HepG2 (cell line): Measurements from ENCODE around the gene FTHL17. TPM values are rescaled to one million over a fixed set of nuclear protein-coding genes. Genes with fewer than 3 reads are reported as not detected.

Source experiments
- ATAC-seq: fragments of 200-7000 bp; cut with Tn5 transposase; 3 replicates; pipeline ENCODE4 v1.9.1; 2020; ENCODE audit warnings: mild to moderate bottlenecking, moderate library complexity
- BruUV-seq: library from RNA; stranded (reverse); fragments of 400-500 nt; replicated peaks from 2 replicates; lab custom pipeline; 2021; lab: Mats Ljungman, UMichigan
- CTCF ChIA-PET: fragments of 300-600 bp; formaldehyde crosslinking; extraction: SDS; loops from one replicate; lab custom pipeline; 2021; ENCODE audit warnings: low total read pairs, inconsistent platforms, low intra/inter-chr PET ratio; lab: Yijun Ruan, JAX
- POLR2A ChIA-PET: fragments of 350-600 bp; sonication (Branson Sonifier 250); formaldehyde crosslinking; loops from one replicate; lab custom pipeline; 2020; ENCODE audit warnings: antibody characterized with exemption, inconsistent platforms; lab: Yijun Ruan, JAX
- DNase-seq: peaks from one replicate; pipeline ENCODE4 v3.0.0-alpha.2; 2015; ENCODE audit warnings: low spot score
- FAIRE-seq: peaks from 3 replicates; lab custom pipeline; 2011; peaks lifted over from hg19 to GRCh38; lab: Jason Lieb, UNC
- H2AFZ ChIP-seq: one replicate; pipeline ENCODE4 v1.6.1; 2011; ENCODE audit warnings: low read length, inconsistent platforms
- H3K27ac ChIP-seq: fragments of 300-600 bp; 3 replicates; pipeline ENCODE4 v1.8.0; 2011; ENCODE audit warnings: mixed run types, mild to moderate bottlenecking, mixed read lengths, low read length, inconsistent platforms; ENCODE audit not compliant: insufficient read depth; ENCODE audit errors: extremely low read length
- H3K27me3 ChIP-seq, 2 experiments: fragments of 200-600 bp in 1 of 2; 2 replicates in 1 of 2; 3 replicates in 1 of 2; pipeline versions ENCODE4 v1.6.0 to v1.8.0; 2011; ENCODE audit warnings: low read length in 2 of 2, mild to moderate bottlenecking in 2 of 2, moderate library complexity in 2 of 2, inconsistent platforms in 1 of 2; ENCODE audit not compliant: insufficient read depth in 2 of 2, control insufficient read depth in 1 of 2
- H3K36me3 ChIP-seq, 2 experiments: fragments of 200-600 bp in 1 of 2; replicated peaks in 1 of 2; 2 replicates in 1 of 2; 3 replicates in 1 of 2; pipeline versions ENCODE4 v1.5.1 to v1.8.0; 2011; ENCODE audit warnings: low read length in 2 of 2, inconsistent platforms in 1 of 2; ENCODE audit not compliant: insufficient read depth in 2 of 2, control insufficient read depth in 1 of 2
- H3K4me1 ChIP-seq: 2 replicates; pipeline ENCODE4 v1.5.1; 2012; ENCODE audit warnings: low read length, inconsistent platforms; ENCODE audit not compliant: insufficient read depth
- H3K4me2 ChIP-seq: 2 replicates; pipeline ENCODE4 v1.6.0; 2011; ENCODE audit warnings: low read depth, low read length, inconsistent platforms
- H3K4me3 ChIP-seq, 3 experiments: fragments of 200-600 bp in 1 of 3; sonication (generic), shearing (Covaris generic) in 1 of 3; replicated peaks in 1 of 3; 2 replicates each; pipeline ENCODE4 v1.5.1; 2011 to 2016; ENCODE audit warnings: low read length in 3 of 3, inconsistent platforms in 2 of 3, low read depth in 2 of 3, mild to moderate bottlenecking in 2 of 3, control low read depth in 1 of 3, mixed read lengths in 1 of 3; ENCODE audit not compliant: insufficient read depth in 1 of 3
- H3K79me2 ChIP-seq: one replicate; pipeline ENCODE4 v1.6.1; 2011; ENCODE audit warnings: low read length, inconsistent platforms; ENCODE audit not compliant: insufficient read depth
- H3K9ac ChIP-seq: 2 replicates; pipeline ENCODE4 v1.6.0; 2011; ENCODE audit warnings: mild to moderate bottlenecking, low read depth, low read length, inconsistent platforms; ENCODE audit not compliant: insufficient read depth
- H3K9me3 ChIP-seq: 2 replicates; pipeline ENCODE4 v1.5.1; 2012; ENCODE audit warnings: mild to moderate bottlenecking, low read length
- H4K20me1 ChIP-seq: 2 replicates; pipeline ENCODE4 v1.6.0; 2011; ENCODE audit warnings: inconsistent platforms, mild to moderate bottlenecking, low read length, moderate library complexity; ENCODE audit not compliant: insufficient read depth
- ARID2 ChIP-seq: sonication (generic); formaldehyde crosslinking; IDR thresholded peaks from 2 replicates; pipeline ENCODE4 v1.8.1; 2022; ENCODE audit warnings: mild to moderate bottlenecking, missing genetic modification reagents, borderline replicate concordance
- BCL6 ChIP-seq: IDR thresholded peaks from 2 replicates; pipeline ENCODE4 v1.6.1; 2016; ENCODE audit warnings: missing genetic modification reagents, missing compliant biosample characterization
- KAT2B ChIP-seq: fragments of 150-350 bp; IDR thresholded peaks from 2 replicates; pipeline ENCODE4 v1.6.1; 2014; ENCODE audit warnings: low read depth, low read length, borderline replicate concordance
- KDM6A ChIP-seq: IDR thresholded peaks from 2 replicates; pipeline ENCODE4 v1.6.1; 2016; ENCODE audit warnings: low read depth
- KLF6 ChIP-seq: IDR thresholded peaks from 2 replicates; pipeline ENCODE4 v1.8.0; 2016; ENCODE audit warnings: missing biosample characterization, missing genetic modification reagents
- MED8 ChIP-seq: sonication (generic); formaldehyde crosslinking; IDR thresholded peaks from 2 replicates; pipeline ENCODE4 v1.8.1; 2023; ENCODE audit warnings: mild to moderate bottlenecking, missing genetic modification reagents; ENCODE audit not compliant: insufficient replicate concordance
- NR3C1 ChIP-seq: sonication (generic); formaldehyde crosslinking; IDR thresholded peaks from 2 replicates; pipeline ENCODE4 v1.4.0; 2020; ENCODE audit warnings: missing genetic modification reagents
- POGZ ChIP-seq: sonication (generic); formaldehyde crosslinking; IDR thresholded peaks from 2 replicates; pipeline ENCODE4 v1.4.0; 2020; ENCODE audit warnings: mild to moderate bottlenecking, missing genetic modification reagents
- PRPF4 ChIP-seq: fragments of 200-400 bp; formaldehyde crosslinking; IDR thresholded peaks from 2 replicates; pipeline ENCODE4 v1.6.1; 2016; ENCODE audit warnings: low read length, low read depth; ENCODE audit not compliant: poor library complexity, severe bottlenecking
- RFXAP ChIP-seq: sonication (generic); formaldehyde crosslinking; IDR thresholded peaks from 2 replicates; pipeline ENCODE4 v1.4.0; 2020; ENCODE audit warnings: missing genetic modification reagents, borderline replicate concordance
- ZFP36 ChIP-seq: fragments of 150-350 bp; IDR thresholded peaks from 2 replicates; pipeline ENCODE4 v1.6.1; 2018; ENCODE audit warnings: borderline replicate concordance, low read length, low read depth; ENCODE audit not compliant: partially characterized antibody
- ZFP62 ChIP-seq: sonication (generic); formaldehyde crosslinking; IDR thresholded peaks from 2 replicates; pipeline ENCODE4 v1.4.0; 2020; ENCODE audit warnings: missing genetic modification reagents
- ZMYM2 ChIP-seq: sonication (generic); formaldehyde crosslinking; IDR thresholded peaks from 2 replicates; pipeline ENCODE4 v1.8.0; 2022; ENCODE audit warnings: mild to moderate bottlenecking, missing genetic modification reagents
- ZNF124 ChIP-seq: sonication (generic); formaldehyde crosslinking; IDR thresholded peaks from 2 replicates; pipeline ENCODE4 v1.4.0; 2020; ENCODE audit warnings: missing genetic modification reagents
- ZNF33B ChIP-seq: sonication (generic); formaldehyde crosslinking; IDR thresholded peaks from 2 replicates; pipeline ENCODE4 v1.5.1; 2020; ENCODE audit warnings: mild to moderate bottlenecking, missing genetic modification reagents
- WGBS: methylation state at CpG from one replicate; pipeline ENCODE4 v1.1.6; 2017; ENCODE audit warnings: low lambda C conversion rate; 5-methylcytosine and 5-hydroxymethylcytosine counted together
- in situ Hi-C: cut with HindIII; loops from 2 replicates; pipeline ENCODE4 v1.10.0; 2017; ENCODE audit warnings: low pct_unique_long_range_greater_than_20kb; ENCODE audit not compliant: extremely low pct_ligation_motif_present
- intact Hi-C: fragments of 100-400 bp; cut with micrococcal nuclease; formaldehyde crosslinking; loops from one replicate; pipeline ENCODE4 v1.10.0; 2022; ENCODE audit not compliant: unreplicated experiment
- polyA plus RNA-seq, 8 experiments: library from polyadenylated mRNA; depleted of rRNA in 3 of 8; stranded (reverse) in 7 of 8; unstranded in 1 of 8; fragments of >200 nt; fragmentation: Illumina TruSeq in 4 of 8; extraction: Trizol in 4 of 8; gene quantifications; 2 replicates each; pipeline versions ENCODE4 v1.2.1 to v1.2.3, GENCODE V29; 2011 to 2016; ENCODE audit warnings: low read depth in 4 of 8, missing spikeins in 1 of 8, mixed read lengths in 1 of 8; ENCODE audit not compliant: insufficient read depth in 1 of 8
- total RNA-seq, 5 experiments: library from RNA; depleted of rRNA; stranded (reverse); fragments of >200 nt; fragmentation: Illumina TruSeq; extraction: Trizol; gene quantifications; 2 replicates each; pipeline ENCODE4 v1.2.3, GENCODE V29; 2016; ENCODE audit warnings: low read depth in 1 of 5
- TF ChIP-seq, protein P1 (sequence below): sonication (generic); formaldehyde crosslinking; IDR thresholded peaks from 2 replicates; pipeline ENCODE4 v1.8.0; 2022; ENCODE audit warnings: missing genetic modification reagents, mild to moderate bottlenecking, borderline replicate concordance
- TF ChIP-seq, protein P2 (sequence below): sonication (generic); formaldehyde crosslinking; IDR thresholded peaks from 2 replicates; pipeline ENCODE4 v1.5.1; 2020; ENCODE audit warnings: mild to moderate bottlenecking, missing genetic modification reagents, borderline replicate concordance
- TF ChIP-seq, protein P3 (sequence below): IDR thresholded peaks from 2 replicates; pipeline ENCODE4 v1.6.1; 2018; ENCODE audit warnings: missing genetic modification reagents

FTHL17 gene
- total and polyA plus RNA-seq, 2 of the 13 experiments (the other 11 are each of a cell fraction or from before 2014, with no cell fraction given) = not detected

DNA sequence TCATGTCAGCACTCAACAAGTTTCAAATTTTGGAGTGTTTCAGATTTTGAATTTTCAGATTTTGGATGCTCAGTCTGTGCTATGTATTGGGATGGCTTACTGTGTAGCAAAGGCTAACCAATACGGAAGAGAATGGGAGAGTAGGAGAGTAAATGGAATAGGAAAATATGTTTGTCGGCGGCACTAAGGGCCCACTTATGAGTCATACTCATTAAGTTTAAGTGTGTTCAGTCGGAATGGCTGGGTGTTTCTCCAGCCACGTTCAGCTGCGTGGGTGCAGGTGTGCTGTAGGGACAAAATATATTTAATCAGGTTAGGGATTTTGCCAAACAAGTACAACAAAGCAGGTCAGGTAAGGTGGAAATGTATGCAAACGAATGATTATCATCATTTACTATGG, 13.6 kb downstream of the FTHL17 start (continued):
- TF ChIP-seq ZMYM2 (CRISPR knock-in tag) (no peak), ZFP36 (no peak), RFXAP (no peak)
- TF ChIP-seq, protein P1, sequence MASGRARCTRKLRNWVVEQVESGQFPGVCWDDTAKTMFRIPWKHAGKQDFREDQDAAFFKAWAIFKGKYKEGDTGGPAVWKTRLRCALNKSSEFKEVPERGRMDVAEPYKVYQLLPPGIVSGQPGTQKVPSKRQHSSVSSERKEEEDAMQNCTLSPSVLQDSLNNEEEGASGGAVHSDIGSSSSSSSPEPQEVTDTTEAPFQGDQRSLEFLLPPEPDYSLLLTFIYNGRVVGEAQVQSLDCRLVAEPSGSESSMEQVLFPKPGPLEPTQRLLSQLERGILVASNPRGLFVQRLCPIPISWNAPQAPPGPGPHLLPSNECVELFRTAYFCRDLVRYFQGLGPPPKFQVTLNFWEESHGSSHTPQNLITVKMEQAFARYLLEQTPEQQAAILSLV (CRISPR knock-in tag) = no peak
- TF ChIP-seq, all 625 proteins: peak for 0

DNA sequence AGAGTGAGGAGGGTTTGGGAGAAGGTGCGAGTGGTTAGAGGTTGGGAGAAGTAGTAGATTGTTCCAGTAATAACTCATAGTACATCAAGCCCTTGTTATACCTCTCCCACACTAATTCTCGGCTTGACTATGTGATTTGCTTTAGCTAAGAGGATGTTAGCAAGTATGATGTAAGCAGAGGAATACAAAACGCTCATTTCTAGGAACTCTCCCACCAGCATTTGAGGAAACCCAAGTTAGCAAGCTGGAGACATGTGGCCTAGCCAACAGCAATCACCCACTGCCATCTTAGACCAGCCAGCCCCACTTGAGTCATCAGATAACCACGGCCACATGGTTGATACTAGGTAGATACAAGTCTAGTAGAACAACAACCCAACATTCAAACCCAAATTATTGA, 14.2 kb downstream of the FTHL17 start:
- Histone ChIP-seq H3K27ac (no peak overlapping the region), H3K9ac (no peak overlapping the region)
- DNase-seq = no peak
- POLR2A ChIA-PET = no interaction called here
- TF ChIP-seq ZNF124 (CRISPR knock-in tag) (no peak), KDM6A (CRISPR knock-in tag) (no peak), KAT2B (no peak), MED8 (CRISPR knock-in tag) (no peak), KLF6 (no peak), ZFP62 (CRISPR knock-in tag) (no peak), ARID2 (CRISPR knock-in tag) (no peak), PRPF4 (no peak), POGZ (CRISPR knock-in tag) (no peak), NR3C1 (CRISPR knock-in tag) (no peak), BCL6 (CRISPR knock-in tag) (no peak), ZNF33B (CRISPR knock-in tag) (no peak)
- TF ChIP-seq, protein P2, sequence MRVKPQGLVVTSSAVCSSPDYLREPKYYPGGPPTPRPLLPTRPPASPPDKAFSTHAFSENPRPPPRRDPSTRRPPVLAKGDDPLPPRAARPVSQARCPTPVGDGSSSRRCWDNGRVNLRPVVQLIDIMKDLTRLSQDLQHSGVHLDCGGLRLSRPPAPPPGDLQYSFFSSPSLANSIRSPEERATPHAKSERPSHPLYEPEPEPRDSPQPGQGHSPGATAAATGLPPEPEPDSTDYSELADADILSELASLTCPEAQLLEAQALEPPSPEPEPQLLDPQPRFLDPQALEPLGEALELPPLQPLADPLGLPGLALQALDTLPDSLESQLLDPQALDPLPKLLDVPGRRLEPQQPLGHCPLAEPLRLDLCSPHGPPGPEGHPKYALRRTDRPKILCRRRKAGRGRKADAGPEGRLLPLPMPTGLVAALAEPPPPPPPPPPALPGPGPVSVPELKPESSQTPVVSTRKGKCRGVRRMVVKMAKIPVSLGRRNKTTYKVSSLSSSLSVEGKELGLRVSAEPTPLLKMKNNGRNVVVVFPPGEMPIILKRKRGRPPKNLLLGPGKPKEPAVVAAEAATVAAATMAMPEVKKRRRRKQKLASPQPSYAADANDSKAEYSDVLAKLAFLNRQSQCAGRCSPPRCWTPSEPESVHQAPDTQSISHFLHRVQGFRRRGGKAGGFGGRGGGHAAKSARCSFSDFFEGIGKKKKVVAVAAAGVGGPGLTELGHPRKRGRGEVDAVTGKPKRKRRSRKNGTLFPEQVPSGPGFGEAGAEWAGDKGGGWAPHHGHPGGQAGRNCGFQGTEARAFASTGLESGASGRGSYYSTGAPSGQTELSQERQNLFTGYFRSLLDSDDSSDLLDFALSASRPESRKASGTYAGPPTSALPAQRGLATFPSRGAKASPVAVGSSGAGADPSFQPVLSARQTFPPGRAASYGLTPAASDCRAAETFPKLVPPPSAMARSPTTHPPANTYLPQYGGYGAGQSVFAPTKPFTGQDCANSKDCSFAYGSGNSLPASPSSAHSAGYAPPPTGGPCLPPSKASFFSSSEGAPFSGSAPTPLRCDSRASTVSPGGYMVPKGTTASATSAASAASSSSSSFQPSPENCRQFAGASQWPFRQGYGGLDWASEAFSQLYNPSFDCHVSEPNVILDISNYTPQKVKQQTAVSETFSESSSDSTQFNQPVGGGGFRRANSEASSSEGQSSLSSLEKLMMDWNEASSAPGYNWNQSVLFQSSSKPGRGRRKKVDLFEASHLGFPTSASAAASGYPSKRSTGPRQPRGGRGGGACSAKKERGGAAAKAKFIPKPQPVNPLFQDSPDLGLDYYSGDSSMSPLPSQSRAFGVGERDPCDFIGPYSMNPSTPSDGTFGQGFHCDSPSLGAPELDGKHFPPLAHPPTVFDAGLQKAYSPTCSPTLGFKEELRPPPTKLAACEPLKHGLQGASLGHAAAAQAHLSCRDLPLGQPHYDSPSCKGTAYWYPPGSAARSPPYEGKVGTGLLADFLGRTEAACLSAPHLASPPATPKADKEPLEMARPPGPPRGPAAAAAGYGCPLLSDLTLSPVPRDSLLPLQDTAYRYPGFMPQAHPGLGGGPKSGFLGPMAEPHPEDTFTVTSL = no peak
- TF ChIP-seq, protein P3, sequence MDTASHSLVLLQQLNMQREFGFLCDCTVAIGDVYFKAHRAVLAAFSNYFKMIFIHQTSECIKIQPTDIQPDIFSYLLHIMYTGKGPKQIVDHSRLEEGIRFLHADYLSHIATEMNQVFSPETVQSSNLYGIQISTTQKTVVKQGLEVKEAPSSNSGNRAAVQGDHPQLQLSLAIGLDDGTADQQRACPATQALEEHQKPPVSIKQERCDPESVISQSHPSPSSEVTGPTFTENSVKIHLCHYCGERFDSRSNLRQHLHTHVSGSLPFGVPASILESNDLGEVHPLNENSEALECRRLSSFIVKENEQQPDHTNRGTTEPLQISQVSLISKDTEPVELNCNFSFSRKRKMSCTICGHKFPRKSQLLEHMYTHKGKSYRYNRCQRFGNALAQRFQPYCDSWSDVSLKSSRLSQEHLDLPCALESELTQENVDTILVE = no peak
- TF ChIP-seq, all 625 proteins: peak for 0
- BruUV-seq = no TSS peak
- Histone ChIP-seq H3K4me3 (no peak overlapping the region), H3K79me2 (no peaks in the 10 kb centered on the region), H4K20me1 (no peaks in the 10 kb centered on the region), H3K4me2 (no peak overlapping the region), H3K27me3 (no peaks in the 10 kb centered on the region), H3K4me1 (no peaks in the 10 kb centered on the region), H3K9me3 (no peaks in the 10 kb centered on the region), H3K36me3 (no peaks in the 10 kb centered on the region), H2AFZ (no peak overlapping the region)
- in situ Hi-C loops (no loop called here), intact Hi-C loops (no loop called here)
- no peak for ATAC-seq
- CTCF ChIA-PET = no interaction called here
- FAIRE-seq = no peak
- WGBS = 21% methylated on average over 4 of the region's 4 CpGs
